COLO668 (cell line): Measurements from ENCODE around the gene PBRM1.

ENCODE experiments used
- DNase-seq: peaks from one replicate; lab custom pipeline; 2025; ENCODE audit not compliant: unreplicated experiment; lab: John Stamatoyannopoulos, UW

The PBRM1 gene

GRCh38 chr3:52525680-52526561 is 159.8 kb downstream of the PBRM1 start:
- no peak for DNase-seq

DNA sequence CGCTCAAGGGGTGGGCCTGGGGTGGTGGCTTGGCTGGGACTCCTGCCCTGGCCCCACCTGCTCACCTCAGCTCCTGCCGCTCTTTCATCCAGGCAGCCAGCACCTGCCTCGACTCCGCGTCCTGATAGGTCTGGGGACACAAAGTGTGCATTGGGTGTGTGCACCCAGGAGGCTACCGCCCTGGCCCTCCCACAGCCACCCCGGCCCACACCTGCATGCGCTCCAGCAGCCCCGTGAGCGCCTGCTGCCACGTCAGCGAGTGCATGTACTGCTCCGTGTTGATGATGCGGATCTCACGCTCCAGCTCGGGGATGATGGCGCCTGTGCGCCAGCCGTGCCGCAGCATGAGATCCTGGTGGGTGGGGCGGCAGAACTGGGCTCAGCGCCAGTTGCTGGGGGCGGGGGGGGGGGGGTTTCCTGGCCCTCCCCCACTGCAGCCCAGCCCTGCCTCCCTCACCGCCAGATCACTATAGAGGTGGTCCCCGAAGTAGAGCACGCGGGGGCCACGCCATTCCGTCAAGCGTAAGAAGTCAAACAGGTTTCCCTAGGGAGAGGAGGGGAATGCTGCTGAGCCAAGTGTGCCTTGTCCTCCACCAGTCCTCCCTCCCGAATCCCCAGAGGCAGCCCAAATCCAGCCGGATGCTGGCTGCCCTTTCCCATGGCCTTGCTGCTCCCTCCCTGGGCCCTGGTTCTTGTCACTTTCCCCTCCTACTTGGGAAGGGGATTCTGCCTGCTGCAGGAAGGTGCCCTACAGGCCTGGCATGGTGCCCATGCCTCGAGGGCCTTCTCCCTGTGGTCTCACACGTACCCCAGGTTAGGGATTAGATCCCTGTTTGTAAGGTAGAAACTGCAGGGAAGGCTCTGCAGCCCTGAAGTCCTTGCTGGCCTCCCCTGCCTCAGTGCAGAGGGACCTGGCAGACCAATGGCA is 160.7 kb downstream of the PBRM1 start:
- peak; percentile 5 for DNase-seq

DNA sequence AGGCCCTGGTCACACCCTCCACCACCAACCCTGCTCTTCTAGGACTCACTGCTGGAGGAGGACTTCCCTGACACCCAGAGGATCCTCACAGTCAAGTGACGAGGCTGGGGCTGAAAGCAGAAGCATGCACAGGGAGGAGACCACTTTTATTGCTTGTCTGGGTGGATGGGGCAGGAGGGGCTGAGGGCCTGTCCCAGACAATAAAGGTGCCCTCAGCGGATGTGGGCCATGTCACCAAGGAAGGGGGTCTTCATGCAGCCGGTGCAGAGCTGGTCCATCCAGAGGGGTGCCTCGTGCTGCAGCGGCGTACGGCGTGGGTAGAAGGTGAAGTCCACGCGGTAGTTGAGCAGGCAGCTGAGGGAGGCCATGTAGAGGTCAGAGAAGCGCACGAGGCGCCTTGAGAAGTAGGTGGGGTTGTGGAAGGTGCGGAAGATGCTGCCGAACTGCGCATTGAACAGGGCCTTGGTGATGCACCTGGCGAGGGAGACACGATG is 161.4 kb downstream of the PBRM1 start:
- DNase-seq = no peak

- no peak for DNase-seq
These were observed 162.1 kb downstream of the PBRM1 start for GRCh38 chr3:52523386-52524257.

GRCh38 chr3:52522651-52523251 is 163.0 kb downstream of the PBRM1 start:
- DNase-seq = no peak

DNA sequence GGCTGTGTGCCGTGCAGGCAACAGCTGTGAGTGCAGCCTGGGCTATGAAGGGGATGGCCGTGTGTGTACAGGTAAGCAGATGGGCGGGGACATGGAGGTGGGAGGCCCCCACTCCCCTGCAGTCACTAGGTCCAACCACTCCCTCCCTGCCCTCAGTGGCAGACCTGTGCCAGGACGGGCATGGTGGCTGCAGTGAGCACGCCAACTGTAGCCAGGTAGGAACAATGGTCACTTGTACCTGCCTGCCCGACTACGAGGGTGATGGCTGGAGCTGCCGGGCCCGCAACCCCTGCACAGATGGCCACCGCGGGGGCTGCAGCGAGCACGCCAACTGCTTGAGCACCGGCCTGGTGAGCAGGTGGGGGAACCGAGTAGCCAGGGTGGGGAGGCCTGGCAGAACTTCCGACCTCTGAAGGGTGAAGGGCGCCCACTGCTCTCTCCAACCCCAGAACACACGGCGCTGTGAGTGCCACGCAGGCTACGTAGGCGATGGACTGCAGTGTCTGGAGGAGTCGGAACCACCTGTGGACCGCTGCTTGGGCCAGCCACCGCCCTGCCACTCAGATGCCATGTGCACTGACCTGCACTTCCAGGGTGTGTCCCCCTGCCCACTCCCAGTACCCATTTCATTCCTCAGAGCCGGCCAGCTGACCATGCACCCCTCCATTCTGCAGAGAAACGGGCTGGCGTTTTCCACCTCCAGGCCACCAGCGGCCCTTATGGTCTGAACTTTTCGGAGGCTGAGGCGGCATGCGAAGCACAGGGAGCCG is 163.6 kb downstream of the PBRM1 start:
- no peak for DNase-seq

DNA sequence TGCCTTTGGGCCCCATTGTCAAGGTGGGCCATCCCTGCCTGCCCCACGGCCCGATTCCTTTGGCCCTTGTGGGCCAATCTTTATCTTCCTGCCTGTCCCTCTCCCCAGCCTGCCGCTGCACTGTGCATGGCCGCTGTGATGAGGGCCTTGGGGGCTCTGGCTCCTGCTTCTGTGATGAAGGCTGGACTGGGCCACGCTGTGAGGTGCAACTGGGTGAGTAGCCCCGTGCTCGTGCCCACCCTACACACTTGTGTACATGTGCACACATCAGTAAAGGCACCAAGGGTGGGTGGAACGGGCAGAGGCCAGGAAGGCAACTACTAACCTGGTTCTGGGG is 164.3 kb downstream of the PBRM1 start:
- no peak for DNase-seq

- no peak for DNase-seq
These were observed 164.8 kb downstream of the PBRM1 start for GRCh38 chr3:52520716-52521487.

DNA sequence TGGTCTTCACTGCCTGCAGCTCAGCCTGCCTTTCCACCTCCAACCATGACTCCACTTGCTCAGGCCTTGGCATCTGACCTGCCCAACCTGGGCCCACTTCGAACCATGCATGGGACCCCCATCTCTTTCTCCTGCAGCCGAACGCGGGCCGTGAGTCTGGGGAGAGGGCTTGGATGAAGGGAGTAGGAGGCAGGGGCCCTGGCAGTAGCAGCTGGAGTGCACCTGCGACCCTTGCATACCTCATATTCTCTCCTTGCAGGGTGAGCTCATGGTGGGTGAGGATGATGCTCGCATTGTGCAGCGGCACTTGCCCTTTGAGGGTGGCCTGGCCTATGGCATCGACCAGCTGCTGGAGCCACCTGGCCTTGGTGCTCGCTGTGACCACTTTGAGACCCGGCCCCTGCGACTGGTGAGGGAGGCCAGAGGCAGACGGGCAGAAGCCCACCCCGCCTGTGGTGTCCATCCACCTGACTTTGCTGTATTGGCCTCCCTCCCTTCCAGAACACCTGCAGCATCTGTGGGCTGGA is 165.5 kb downstream of the PBRM1 start:
- no peak for DNase-seq

GRCh38 chr3:52519445-52520140 is 166.1 kb downstream of the PBRM1 start:
- no peak for DNase-seq

DNA sequence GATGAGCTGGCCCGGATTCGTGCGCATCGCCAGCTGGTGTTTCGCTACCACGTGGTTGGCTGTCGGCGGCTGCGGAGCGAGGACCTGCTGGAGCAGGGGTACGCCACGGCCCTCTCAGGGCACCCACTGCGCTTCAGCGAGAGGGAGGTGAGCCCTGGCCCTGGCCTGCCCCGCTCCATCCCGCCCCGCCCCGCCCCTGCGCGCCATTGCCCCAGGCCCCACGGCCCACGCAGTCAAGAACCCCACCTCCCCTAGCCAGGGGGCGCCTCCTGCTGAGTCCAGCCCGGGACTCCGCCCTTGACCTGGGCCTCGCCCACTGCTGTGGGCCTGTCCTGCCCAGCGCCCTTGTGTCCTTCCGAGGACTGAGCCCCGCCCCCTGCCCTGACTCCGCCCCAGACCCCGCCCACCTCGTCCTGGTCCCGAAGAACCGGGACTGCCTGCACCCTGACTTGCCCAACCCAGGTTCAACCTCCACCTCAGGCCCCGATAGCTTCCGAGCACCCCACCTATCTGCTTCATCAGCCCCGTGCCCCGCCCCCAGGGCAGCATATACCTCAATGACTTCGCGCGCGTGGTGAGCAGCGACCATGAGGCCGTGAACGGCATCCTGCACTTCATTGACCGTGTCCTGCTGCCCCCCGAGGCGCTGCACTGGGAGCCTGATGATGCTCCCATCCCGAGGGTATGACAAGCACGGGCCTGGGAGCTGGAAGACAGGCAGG is 166.8 kb downstream of the PBRM1 start:
- no peak for DNase-seq

DNA sequence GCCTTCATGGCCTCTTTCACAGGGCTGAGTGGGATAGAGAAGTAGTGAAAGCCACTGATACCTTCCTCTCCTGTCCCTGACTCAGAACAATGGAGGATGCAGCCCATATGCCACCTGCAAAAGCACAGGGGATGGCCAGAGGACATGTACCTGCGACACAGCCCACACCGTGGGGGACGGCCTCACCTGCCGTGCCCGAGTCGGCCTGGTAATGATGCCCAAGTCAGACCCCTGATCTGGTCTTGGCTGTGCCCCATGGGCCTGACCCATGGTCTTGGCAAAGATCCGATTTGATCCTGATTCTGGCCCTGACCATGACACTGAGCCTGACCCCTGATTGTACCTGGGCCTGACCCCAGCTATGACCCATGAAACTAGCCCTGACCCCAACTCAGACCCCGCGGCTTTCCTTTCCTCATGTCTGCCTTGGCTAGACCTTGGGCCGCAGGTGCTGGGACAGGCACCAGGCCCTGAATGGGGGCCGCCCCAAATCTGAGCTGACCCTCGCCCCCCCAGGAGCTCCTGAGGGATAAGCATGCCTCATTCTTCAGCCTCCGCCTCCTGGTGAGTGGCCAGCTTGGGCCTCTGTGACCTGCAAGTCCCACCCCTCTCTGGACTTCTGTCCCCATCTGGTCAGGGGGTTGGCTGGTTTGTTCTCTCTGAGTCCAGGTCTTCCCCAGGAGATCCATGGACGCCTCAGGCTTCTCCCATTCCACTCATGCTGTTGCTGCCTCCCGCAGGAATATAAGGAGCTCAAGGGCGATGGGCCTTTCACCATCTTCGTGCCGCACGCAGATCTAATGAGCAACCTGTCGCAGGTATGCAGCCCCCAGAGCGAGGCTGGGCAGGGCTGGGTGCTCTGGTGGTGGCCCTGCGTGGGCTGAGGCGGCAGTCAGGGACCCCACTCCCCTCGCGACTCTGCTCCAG is 167.7 kb downstream of the PBRM1 start:
- no peak for DNase-seq

- DNase-seq = no peak
These were observed 169.1 kb downstream of the PBRM1 start for GRCh38 chr3:52516509-52517195.

GRCh38 chr3:52515192-52515591 is 170.5 kb downstream of the PBRM1 start:
- DNase-seq = no peak

DNA sequence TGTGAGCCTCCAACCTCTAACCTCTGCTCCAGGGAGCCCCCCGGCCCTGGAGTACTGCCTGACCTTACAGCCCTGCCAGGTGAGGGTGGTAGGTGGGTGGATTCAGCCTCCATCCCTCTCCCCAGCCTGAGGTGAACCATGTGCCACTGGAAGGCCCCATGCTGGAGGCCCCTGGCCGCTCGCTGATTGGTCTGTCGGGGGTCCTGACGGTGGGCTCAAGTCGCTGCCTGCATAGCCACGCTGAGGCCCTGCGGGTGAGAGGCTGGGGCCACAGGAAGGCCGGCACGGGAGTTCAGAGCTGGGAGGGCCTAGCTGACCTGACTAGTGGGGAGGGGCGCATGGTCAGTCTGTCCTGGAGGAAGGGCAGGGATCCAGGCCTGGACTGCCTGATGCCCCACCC is 171.1 kb downstream of the PBRM1 start:
- no peak for DNase-seq

GRCh38 chr3:52513281-52513680 is 172.4 kb downstream of the PBRM1 start:
- DNase-seq = no peak
